HL-60 (cell line): ENCODE data around the gene SLCO2A1.

Source experiments
- DNase-seq, 2 experiments: peaks; one replicate each; pipeline ENCODE4 v3.0.0-alpha.2; 2010 to 2020; ENCODE audit warnings: low read depth in 1 of 2, low spot score in 1 of 2
- H3K27ac ChIP-seq: fragments of 250-450 bp; sonication (Bioruptor Pico); replicated peaks from 2 replicates; pipeline ENCODE4 v1.5.1; 2020; ENCODE audit warnings: mild to moderate bottlenecking, moderate library complexity
- H3K27me3 ChIP-seq: fragments of 250-450 bp; sonication (Bioruptor Pico); 2 replicates; pipeline ENCODE4 v1.5.1; 2021; ENCODE audit warnings: mild to moderate bottlenecking, moderate library complexity; ENCODE audit not compliant: insufficient read depth, poor library complexity, severe bottlenecking
- H3K4me3 ChIP-seq: replicated peaks from 2 replicates; pipeline ENCODE4 v1.5.1; 2011; ENCODE audit warnings: mild to moderate bottlenecking, control low read depth, low read length; ENCODE audit not compliant: insufficient read depth
- CTCF ChIP-seq: IDR thresholded peaks from one replicate; pipeline ENCODE4 v1.5.1; 2011; ENCODE audit warnings: low read length, control low read depth, inconsistent platforms; ENCODE audit not compliant: insufficient read depth
- GABPA ChIP-seq: IDR thresholded peaks from 2 replicates; pipeline ENCODE4 v1.6.1; 2012; ENCODE audit warnings: low read depth
- POLR2AphosphoS5 ChIP-seq: IDR thresholded peaks from 2 replicates; pipeline ENCODE4 v1.6.1; 2012; ENCODE audit warnings: low read depth
- REST ChIP-seq: IDR thresholded peaks from 2 replicates; pipeline ENCODE4 v1.6.1; 2012; ENCODE audit warnings: low read depth; ENCODE audit not compliant: insufficient replicate concordance
- SPI1 ChIP-seq: IDR thresholded peaks from 2 replicates; pipeline ENCODE4 v1.6.1; 2012; ENCODE audit warnings: low read depth, mild to moderate bottlenecking, borderline replicate concordance

Gene SLCO2A1

GRCh38 chr3:133881492-133881891, 148.2 kb downstream of the SLCO2A1 start:
- Histone ChIP-seq H3K4me3 (no peak overlapping the region), H3K27ac (no peak overlapping the region), H3K27me3 (no peaks in the 10 kb centered on the region)
- TF ChIP-seq POLR2AphosphoS5 (no peak), REST (no peak), CTCF (no peak)
- no peak for DNase-seq

- Histone ChIP-seq H3K4me3 (no peak overlapping the region), H3K27me3 (no peaks in the 10 kb centered on the region), H3K27ac (no peak overlapping the region)
- TF ChIP-seq CTCF (no peak), GABPA (no peak), REST (no peak), SPI1 (no peak), POLR2AphosphoS5 (no peak)
- no peak for DNase-seq
Measured at GRCh38 chr3:133880886-133881455, 148.8 kb downstream of the SLCO2A1 start.

GRCh38 chr3:133880287-133880686, 149.4 kb downstream of the SLCO2A1 start:
- no peak overlapping the region; the same call in 1 of the 2 replicates for H3K27ac ChIP-seq
- no peak overlapping the region for H3K4me3 ChIP-seq
- TF ChIP-seq REST: no peak
- no peak for TF ChIP-seq POLR2AphosphoS5
- no peak for TF ChIP-seq CTCF
- no peak for TF ChIP-seq SPI1
- no peak for TF ChIP-seq GABPA
- DNase-seq: no peak
- H3K27me3 ChIP-seq: no peaks in the 10 kb centered on the region
